Fibroblast of lung (primary cell): ENCODE results near the gene ARHGEF3.

Experiments used
- CTCF ChIP-seq, 2 donors: IDR thresholded peaks in 1 of 2; conservative IDR thresholded peaks in 1 of 2; 1 replicate in 1 of 2; 2 replicates in 1 of 2; pipeline ENCODE4 v1.5.1; 2011 to 2012; ENCODE audit warnings: low read length in 2 of 2, control low read depth in 1 of 2, inconsistent platforms in 1 of 2, low read depth in 1 of 2, mild to moderate bottlenecking in 1 of 2
- EZH2 ChIP-seq: IDR thresholded peaks from 2 replicates; pipeline ENCODE4 v1.5.1; 2012; ENCODE audit warnings: low read length, control low read depth, mild to moderate bottlenecking; ENCODE audit errors: missing control alignments

- TF ChIP-seq EZH2 (no peak), CTCF (conservative IDR thresholded peaks at IDR 0.05 in 1 of 2, IDR thresholded peaks at IDR 0.05 in 1 of 2; ENCODE audit: low read depth in 1 of 2, low read length in 2 of 2) (no peak)
Measured at GRCh38 chr3:56785499-56785898, 16.2 kb downstream of the ARHGEF3 start.
